Sigmoid colon (tissue), 3 donors: ENCODE measurements around the gene EVL.

Experiments
- POLR2A ChIP-seq, 2 donors: fragments of 450-650 bp; IDR thresholded peaks; one replicate each; pipeline ENCODE4 v1.6.1; 2016; ENCODE audit warnings: antibody characterized with exemption in 2 of 2, mild to moderate bottlenecking in 2 of 2, moderate library complexity in 2 of 2
- TF ChIP-seq, protein P1 (sequence below), 4 experiments: fragments of 450-650 bp in 3 of 4; fragments of 200-600 bp in 1 of 4; IDR thresholded peaks; one replicate each; pipeline ENCODE4 v1.5.1; 2016 to 2019; ENCODE audit warnings: antibody characterized with exemption in 4 of 4, mild to moderate bottlenecking in 3 of 4, moderate library complexity in 2 of 4

DNA sequence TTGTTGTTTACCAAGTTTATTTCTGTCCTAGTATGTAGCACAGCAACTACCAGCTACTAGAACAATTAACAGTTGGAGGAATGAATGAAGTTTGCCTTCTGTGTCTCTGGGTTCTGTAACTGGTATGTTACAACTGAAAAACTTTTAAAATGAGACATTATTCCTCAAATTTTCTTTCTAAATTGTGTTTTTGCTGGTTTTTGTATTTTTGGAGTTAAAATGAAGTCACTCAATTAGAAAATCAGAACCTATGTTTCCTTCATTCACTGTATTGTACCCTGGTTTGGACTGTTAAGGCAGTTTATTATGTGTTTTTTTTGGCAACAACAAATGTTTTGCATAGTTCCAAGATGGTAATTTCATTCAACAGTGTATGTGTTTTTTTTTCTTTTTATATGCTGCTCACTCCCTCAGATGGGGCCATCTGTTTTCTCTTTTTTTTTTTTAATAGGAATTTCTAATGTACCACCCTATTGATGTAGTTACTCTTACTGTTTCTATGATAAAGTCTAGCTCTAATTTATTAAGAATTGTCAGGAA, 30.2 kb upstream of the EVL start:
- TF ChIP-seq, protein P1, sequence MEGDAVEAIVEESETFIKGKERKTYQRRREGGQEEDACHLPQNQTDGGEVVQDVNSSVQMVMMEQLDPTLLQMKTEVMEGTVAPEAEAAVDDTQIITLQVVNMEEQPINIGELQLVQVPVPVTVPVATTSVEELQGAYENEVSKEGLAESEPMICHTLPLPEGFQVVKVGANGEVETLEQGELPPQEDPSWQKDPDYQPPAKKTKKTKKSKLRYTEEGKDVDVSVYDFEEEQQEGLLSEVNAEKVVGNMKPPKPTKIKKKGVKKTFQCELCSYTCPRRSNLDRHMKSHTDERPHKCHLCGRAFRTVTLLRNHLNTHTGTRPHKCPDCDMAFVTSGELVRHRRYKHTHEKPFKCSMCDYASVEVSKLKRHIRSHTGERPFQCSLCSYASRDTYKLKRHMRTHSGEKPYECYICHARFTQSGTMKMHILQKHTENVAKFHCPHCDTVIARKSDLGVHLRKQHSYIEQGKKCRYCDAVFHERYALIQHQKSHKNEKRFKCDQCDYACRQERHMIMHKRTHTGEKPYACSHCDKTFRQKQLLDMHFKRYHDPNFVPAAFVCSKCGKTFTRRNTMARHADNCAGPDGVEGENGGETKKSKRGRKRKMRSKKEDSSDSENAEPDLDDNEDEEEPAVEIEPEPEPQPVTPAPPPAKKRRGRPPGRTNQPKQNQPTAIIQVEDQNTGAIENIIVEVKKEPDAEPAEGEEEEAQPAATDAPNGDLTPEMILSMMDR (IDR thresholded peaks at IDR 0.05), result no peak
- TF ChIP-seq POLR2A (IDR thresholded peaks at IDR 0.05), result no peak
